GM19328 (cell line): ENCODE measurements around the gene PPP4R4.
"Not testable (repeated sequence)": the region's sequence is repeated elsewhere in the genome, so short reads cannot be mapped to it uniquely, and the experiment has no call there.

Source experiments
- ATAC-seq: cut with Tn5 transposase; IDR thresholded peaks from one replicate; pipeline ENCODE4 v1.9.1; 2021; ENCODE audit warnings: mild to moderate bottlenecking, moderate library complexity; ENCODE audit not compliant: unreplicated experiment

The PPP4R4 gene

DNA sequence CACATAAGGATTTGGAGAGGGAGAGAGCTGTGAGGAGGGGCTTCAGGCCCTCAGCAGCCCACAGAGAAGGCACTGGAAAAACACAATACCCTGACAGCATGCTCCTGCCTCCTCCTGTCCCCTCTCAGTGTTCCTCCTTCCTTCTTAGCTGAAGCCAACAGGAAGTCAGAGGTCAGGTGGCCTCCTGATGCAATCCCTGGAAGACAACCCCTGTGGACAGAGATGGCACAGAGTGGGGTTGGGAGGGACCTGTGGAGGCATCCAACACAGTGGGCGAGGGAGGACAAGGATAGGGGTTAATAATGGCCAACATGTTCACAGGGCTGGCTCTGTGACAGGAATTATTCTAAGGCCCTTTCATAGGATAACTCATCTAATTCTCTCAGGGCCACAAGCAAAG is 29.4 kb upstream of the PPP4R4 start:
- ATAC-seq = no peak

DNA sequence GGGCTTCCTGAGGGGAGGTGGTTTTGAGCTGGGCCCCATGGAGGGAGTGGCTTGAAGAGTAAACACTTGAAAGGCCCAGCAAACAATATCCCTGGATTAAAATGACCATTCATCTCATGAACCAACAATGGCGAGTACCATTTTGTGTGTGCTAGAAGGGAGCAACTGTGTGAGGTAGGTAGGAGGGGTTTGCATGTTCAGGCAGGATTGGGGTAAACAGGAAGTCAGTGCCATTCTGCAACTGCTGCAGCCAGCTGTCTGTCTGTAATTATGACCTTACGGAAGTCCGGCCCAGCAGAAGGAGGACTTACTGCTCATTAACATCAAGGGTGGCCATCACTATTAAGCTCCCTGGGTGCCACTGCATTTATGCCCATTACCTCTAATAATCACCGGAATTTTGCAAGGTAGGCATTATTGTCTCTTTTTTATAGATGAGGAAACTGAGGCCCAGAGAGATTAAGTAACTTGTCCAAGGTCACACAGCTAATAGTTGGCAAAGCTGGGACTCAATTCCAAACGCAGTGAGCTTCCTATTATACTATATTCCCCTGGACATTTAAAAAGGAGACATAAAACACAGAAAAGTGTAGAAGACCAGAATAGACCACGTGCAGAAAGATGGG is 28.1 kb upstream of the PPP4R4 start:
- no peak for ATAC-seq

DNA sequence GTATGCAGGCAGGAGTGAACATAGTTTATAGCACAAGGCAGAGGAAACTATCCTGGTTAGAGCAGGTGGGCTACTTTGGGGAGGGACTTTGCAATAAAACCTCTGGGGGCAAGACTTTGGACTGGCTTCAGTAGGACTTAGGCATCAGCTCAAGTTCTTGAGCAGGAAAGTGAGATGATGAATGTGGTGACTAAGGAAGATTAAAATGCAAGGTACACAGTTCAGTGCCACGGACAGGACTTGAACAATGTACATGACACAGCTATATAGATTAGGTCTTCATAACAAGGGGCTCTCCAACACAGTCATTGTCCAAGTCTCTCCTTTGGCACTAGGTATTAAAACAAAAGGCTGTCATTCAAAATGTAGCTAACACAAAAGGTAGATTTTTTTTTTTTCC is 21.4 kb upstream of the PPP4R4 start:
- ATAC-seq = no peak

DNA sequence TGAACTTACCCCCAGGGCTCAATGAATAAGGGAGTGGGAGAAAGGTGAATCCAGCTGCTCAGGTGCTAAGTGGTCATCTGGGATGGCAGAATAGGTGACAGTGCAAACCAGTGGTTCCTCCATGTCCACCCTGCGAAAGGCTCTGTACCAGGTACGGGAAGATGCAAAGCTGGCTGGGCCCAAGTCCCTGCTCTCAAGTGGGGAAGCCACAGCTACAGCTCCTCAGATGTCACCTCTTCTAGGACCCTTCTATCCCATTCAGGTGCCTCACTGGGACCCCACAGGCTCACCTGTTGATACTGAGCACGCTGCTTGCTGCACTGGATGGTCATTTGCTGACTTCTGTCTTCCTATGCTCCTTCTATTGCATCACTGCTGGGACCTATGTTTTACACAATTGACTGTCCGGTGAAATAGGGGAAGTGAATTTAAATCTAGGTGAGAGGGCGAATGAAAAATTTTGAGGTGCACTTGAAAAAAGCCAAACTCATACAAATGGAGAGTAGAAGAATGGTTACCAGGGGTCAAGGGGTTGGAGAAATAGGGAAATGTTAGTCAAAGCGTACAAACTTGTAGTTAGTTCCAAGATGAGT is 20.3 kb upstream of the PPP4R4 start:
- ATAC-seq = no peak

DNA sequence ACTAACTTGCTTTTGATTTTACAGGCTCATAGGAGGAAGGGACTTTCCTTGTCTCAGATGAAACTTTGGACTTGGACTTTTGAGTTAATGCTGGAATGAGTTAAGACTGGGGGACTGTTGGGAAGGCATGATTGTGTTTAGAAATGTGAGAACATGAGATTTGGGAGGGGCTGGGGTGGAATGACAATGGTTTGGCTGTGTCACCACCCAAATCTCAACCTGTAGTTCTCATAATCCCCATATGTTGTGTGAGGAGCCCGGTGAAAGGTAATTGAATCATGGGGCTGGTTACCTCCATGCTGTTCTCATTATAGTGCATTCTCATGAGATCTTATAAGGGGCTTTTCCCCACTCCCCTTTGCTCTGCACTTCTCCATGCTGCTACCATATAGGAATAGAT is 18.0 kb upstream of the PPP4R4 start:
- not testable (repeated sequence) for ATAC-seq

DNA sequence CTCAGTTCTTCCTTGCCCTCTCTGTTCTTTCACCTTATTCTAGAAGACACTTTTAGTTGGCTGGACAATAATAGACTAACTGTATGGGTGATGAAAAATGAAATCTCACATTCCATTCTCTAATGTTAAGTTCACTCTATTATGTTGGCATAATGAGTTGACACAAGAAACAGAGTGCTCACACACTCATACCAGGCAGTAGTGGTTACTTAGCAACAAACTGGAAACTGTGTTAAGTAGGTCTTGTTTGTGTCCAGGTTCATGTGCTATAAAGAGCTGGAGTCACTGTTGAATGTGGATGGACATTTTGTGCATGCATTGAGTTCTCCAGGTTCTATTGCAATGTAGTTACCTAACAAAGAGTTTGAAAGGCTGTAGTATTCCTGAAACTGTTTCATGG is 16.9 kb upstream of the PPP4R4 start:
- ATAC-seq = no peak

DNA sequence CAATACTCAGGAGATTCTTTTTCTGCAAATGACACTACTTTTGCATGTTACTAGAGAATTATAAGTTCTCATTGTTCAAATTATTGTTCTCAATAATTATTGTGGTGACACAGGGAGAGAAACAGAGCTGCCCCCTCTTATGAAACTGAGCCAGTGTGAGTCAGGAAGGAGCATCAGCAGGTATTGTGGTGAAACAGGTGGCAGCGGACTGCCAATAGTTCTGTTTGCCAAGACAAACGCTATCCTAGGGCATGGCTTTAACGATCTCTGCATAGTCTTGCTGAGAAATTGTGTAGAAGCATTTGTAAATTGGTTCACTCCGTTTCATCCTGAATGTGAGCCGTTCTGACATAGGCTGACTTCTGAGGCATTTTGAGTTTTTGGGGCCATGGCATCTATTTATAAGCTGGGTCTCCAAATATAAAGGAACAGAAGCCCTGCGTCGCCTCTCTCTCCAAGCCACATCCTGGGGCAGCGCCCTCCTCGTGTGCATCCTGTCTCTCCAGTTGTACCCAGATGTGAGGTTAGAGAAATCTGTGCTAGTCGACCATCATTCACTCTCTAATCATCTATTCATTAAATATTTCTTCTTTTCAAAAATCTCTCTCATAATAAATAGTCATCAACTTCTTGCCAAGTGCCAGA is 15.8 kb upstream of the PPP4R4 start:
- no peak for ATAC-seq

DNA sequence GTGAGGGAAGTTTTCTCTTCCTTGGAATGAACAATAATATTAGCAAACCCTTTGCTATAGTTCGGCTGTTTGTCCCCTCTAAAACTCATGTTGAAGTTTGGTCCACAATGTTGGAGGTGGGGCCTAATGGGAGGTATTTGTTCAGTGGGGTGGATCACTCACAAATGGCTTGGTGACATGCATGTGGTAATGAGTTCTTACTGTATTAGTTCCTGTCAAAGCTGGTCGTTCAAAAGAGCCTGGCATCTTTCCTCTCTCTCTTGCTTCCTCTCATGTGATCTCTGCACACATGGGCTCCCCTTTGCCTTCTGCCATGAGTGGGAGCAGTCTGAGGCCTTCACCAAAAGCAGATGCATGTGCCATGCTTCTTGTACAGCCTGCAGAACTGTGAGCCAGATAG is 13.1 kb upstream of the PPP4R4 start:
- no peak for ATAC-seq

DNA sequence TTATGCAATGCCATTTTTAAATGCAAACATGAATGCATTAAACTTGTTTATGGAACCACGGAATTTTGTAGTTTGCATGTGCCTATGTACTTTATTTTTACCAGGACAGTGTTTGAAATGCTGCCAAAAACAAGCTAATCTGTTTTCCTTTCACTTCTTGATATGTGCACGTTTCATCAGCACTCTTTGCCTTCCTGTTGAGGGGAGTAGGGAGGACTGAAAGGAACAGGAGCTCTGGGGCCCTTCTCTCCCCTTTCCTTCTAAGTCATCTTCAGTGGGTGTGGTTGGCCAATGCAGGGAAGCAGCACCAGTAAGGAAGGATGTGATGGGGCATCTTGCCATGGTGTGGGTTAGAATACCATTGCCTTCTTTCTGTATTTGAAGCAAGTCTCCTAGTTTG is 12.1 kb upstream of the PPP4R4 start:
- ATAC-seq = no peak

DNA sequence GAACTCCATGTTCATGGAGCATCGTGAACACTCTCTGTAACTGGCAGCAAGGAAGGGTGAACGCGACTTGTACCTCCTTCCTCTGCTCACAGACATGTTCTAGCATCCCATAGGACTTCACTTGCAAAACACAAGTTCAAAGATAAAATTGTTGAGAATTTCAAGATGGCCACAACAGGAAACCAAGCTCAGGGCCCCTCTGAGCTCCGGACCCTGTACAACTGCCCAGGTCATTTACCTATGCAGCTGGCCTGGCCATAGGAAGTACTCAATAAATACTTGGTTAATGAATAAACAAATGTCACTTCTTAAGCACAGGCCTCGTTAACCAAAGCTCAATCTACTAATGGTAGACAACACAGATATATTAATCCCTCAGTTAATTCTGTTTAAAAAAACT is 11.7 kb upstream of the PPP4R4 start:
- no peak for ATAC-seq

DNA sequence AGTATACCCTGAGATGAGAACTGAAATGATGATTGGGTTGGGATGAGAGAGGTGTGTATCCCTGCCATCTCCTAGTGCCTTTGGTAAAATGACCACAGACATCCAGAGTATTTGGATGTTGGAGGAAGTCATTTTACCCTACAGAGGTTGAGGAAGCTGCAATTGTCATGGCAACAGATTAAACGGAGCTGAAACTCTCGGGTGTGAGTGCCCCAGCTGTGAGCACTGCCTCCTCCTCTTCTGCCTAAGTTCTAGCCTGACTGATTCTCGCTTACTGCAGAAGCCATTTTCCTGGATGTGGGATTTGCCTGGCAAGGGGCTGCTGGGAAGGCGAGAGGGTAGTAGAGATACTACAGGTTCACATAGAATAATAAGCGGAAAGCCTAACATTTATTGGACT is 10.3 kb upstream of the PPP4R4 start:
- ATAC-seq = no peak

DNA sequence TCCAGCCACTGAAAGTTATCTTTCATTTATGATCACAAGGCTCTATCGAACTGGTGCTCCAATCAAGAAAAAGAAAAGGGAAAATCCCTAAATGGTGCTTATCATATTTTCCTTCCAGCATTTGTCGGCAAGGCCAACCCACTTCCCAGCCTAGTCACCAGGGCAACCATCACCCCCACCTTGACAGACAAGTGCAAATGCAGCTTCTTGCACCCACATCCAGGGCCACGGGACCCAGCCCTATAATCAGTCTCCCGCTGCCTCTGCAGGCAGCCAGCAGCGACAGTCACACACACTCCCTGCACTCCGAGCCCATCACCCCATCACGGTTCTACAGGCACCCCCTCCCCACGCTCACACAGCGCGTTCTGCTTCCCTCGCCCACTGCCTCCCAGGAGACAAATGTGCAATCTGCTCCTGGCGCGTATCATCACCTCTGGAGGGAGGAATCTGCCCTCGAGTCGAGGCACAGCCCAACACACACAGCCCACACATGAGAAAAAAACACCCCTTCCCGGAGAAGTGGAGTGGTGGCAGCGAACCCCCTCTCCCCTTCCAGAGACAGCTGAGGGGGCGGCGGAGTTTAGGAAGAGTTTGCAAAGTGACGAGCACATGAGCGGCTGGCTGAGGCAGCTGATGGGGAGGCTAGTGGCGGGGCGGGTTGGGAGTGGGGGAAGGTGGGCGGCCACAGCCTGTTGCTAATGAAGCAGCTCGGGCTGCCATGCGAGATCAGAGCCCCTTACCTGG is 9.3 kb upstream of the PPP4R4 start:
- ATAC-seq = no peak

DNA sequence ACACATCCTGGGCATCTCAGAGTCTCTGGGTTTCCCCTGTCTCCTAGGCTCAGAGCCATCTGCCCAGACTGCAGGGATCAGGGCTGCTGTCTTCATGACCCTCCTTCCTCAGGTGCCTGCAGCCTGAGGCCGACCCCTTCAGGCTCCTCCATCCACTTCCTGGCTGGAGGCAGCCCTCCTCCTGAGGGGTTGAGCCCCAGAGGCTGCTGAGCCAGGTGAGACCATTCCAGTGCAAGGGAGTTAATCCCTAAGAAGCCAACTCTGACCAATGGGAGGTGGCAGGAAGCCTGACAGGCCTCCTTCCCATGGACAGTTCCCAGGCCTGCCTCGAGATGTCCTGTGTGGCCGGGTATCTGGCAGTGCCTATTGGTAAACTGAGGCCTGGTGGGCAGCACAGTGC is 8.4 kb upstream of the PPP4R4 start:
- ATAC-seq = no peak

DNA sequence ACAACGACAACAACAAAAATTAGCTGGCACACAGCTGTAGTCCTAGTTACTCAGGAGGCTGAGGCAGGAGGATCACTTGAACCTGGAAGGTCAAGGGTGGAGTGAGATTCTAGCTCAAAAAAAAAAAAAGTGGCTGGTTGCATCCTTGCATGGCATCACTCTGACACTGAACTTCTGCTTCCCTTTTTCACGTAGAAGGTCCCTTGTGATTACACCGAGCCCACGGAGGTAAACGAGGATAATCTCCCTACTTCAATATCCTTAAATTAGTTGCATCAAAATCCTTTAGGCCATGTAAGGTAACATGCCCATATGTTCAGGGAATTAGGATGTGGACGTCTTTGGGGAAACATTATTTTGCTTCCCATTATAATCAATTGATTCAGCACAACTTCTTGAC is 4.0 kb upstream of the PPP4R4 start:
- ATAC-seq = no peak

DNA sequence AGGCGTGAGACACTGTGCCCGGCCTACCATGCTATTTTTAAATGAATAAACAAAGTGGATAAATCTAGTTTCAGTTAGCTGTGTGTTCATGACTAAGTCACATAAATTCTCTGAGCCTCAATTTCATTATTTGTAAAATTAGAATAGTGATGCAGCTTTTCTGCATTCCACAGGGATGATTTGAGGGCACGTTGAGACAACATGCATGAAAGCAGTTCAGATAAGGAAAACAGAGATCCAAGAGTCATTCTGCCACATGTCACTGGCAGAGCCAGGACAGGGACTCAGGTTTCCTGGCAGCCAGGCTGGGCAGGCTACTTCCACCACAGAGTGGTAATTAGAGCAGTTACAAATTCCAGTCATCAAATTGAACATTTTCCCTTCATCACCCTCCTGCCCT is 2.9 kb upstream of the PPP4R4 start:
- ATAC-seq = no peak

DNA sequence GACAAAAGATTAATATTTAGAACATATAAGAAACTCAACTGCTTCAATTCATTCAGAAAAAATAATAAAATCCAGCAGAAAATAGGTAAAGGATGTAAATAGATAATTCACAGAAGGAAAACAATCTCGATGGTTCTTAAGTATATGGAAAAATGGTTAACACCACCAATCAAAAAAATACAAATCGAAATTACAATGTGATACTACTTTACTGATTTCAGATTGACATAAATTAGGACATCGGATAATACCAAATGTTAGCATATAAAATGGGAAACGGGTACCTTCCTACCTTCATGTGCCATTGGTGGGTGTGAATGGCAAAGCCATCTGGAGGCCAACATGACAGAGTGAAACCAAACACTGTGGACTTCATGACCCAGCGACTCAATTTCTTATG is 1.6 kb upstream of the PPP4R4 start:
- ATAC-seq = no peak

DNA sequence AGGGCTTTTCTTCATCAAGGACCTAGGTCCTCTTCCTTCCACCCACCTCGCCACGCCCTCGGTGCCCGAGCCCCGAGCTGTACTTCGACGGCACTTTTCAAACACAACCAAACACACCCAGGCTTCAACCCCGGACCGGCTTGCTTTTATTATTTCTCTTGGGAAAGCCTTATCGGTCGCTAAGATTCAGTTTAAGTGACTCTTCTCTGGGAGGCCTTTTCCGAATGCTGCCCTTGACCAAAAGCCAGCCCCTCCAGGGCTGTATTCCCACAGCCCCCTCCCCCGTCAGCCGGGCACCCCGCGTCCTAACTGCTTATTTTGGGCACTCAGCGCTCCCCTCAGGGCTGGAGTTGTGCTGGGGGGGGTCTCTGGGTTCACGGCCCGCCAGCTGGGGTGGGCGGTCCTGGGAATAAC is 644 bp upstream of the PPP4R4 start:
- no peak for ATAC-seq

DNA sequence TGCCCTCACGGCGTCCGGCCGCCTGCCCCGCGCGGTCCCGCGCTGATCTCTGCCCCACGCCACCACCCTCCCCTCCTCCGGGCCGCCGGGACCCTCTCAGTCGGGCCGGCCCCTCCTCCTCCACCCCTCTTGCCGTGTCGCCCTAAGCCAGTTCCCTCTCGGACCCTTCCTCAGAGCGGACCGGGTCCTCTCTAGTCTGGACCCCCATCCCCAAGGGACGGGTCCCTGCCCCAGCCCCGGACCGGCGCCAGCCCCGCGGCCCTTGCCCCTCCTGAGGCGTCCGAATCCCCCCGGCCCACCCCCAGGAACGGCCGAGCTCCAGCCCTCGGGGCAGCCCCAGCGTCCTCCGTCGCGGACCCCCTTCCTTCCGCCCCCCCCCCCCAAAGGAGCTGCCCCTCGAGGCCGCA is 485 bp downstream of the PPP4R4 start:
- ATAC-seq = no peak

DNA sequence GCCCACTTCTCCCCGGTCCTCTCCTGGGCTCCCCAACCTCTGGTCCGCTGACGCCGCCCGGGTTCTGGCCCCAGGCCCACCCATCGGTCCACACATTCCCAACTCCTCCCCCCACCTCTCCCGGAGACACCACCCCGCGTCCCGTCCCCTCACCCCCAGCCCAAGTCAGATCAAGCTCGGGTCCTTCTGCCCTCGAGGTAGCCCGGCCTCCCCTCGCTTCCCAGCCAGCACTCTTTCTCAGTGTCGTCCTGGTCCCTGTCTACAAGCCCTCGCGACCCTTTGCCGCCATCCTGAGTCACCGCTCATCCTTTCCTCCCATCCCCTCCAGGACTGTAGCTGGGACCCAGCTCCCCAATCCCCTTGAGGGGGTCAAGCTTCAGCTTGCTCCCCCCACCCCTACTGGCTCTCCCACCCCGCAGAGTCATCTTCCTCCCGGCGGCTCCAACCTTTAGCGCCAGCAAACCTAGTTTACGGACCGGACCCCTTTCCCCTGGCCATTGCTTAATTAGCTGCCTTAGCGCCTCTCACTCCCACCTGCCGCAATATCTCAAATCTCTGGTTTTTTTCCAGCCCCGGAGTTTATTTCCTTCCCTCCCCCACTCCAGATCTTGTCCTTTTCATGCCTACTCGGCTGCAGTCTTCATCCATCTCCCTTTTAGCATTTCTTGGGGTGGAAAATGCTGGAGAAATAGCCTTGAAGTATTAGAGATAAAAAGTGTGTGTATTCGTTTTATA is 1.1 kb downstream of the PPP4R4 start:
- ATAC-seq = no peak

DNA sequence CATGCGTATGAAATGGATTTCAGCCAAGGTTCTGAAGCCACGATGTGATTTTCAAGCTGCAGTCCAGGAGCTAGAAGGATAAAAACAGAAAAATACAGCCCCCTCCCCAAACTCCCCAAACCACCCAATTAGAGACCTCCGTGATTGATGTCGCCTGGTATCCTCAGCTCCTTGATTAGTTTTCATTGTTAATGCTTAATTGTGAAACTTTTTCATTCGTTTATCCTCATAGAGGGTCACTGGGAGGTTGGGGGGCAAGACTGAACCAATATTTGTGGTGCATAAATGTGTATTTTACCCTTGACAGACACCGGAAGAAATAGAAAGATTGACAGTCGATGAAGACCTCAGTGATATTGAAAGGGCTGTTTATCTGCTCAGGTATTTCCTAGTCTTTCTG is 1.6 kb downstream of the PPP4R4 start:
- no peak for ATAC-seq

DNA sequence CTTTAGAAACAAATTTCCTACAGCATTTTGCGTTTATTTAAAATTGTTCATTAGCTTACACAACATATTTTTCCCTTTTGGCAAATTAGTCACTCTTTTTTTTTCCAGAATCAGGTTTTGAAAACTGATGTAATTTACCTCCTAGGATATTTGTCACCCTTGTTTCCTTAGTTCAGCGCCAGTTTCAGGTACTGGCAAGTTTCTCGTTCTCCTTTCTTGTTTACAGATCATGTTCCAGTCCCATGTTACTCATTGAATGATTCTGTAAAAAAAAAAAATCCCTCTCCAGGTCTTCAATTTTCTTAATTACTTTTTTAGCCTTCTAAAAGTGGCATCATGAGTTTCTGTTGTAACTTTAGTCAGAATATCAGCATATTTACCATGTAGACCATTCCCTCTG is 2.7 kb downstream of the PPP4R4 start:
- ATAC-seq = no peak
